IMR-90 (cell line): ENCODE data around the gene PID1. TPM values are rescaled to one million over a fixed set of nuclear protein-coding genes. Genes with fewer than 3 reads are reported as not detected.

Source experiments
- ATAC-seq: fragments of 200-7000 bp; cut with Tn5 transposase; 2 replicates; pipeline ENCODE4 v1.9.1; 2020; ENCODE audit warnings: low read depth, mild to moderate bottlenecking, moderate library complexity
- BruUV-seq: library from RNA; stranded (reverse); fragments of 400-500 nt; replicated peaks from 2 replicates; lab custom pipeline; 2021; lab: Mats Ljungman, UMichigan
- CTCF ChIA-PET: fragments of 300-600 bp; formaldehyde crosslinking; extraction: SDS; loops from one replicate; lab custom pipeline; 2021; ENCODE audit warnings: antibody characterized with exemption; lab: Yijun Ruan, JAX
- POLR2A ChIA-PET: fragments of 300-600 bp; sonication (Branson Sonifier 250); formaldehyde crosslinking; loops from one replicate; lab custom pipeline; 2022; ENCODE audit warnings: antibody characterized with exemption; ENCODE audit not compliant: unreplicated experiment; lab: Charles Lee
- DNase-seq: peaks from one replicate; pipeline ENCODE4 v3.0.0; 2013
- H2AFZ ChIP-seq: replicated peaks from 2 replicates; pipeline ENCODE3; 2013; ENCODE audit warnings: low read length, mild to moderate bottlenecking; ENCODE audit not compliant: poor library complexity
- H2AK5ac ChIP-seq: 2 replicates; pipeline ENCODE4 v1.6.1; 2013; ENCODE audit warnings: low read depth, low read length, inconsistent platforms
- H2AK9ac ChIP-seq: replicated peaks from 2 replicates; pipeline ENCODE3; 2013; ENCODE audit warnings: mild to moderate bottlenecking, low read depth, low read length, moderate library complexity; ENCODE audit not compliant: poor library complexity
- H2BK120ac ChIP-seq: 2 replicates; pipeline ENCODE4 v1.6.1; 2013; ENCODE audit warnings: low read depth, low read length, inconsistent platforms
- H2BK15ac ChIP-seq: 3 replicates; pipeline ENCODE4 v1.6.1; 2013; ENCODE audit warnings: low read depth, low read length, inconsistent platforms
- H2BK20ac ChIP-seq: 2 replicates; pipeline ENCODE4 v1.6.1; 2013; ENCODE audit warnings: low read depth, mild to moderate bottlenecking, inconsistent platforms, low read length, moderate library complexity
- H2BK5ac ChIP-seq: 2 replicates; pipeline ENCODE4 v1.6.1; 2013; ENCODE audit warnings: mild to moderate bottlenecking, low read depth, low read length, inconsistent platforms; ENCODE audit not compliant: poor library complexity, severe bottlenecking
- H3K14ac ChIP-seq: replicated peaks from 2 replicates; pipeline ENCODE4 v1.6.1; 2013; ENCODE audit warnings: low read depth, low read length, inconsistent platforms
- H3K18ac ChIP-seq: 2 replicates; pipeline ENCODE4 v1.6.1; 2013; ENCODE audit warnings: low read depth, low read length, control low read depth
- H3K23ac ChIP-seq: 2 replicates; pipeline ENCODE4 v1.6.1; 2013; ENCODE audit warnings: low read depth, low read length, inconsistent platforms
- H3K27ac ChIP-seq: 2 replicates; pipeline ENCODE4 v1.5.1; 2013; ENCODE audit warnings: mild to moderate bottlenecking, control low read depth, low read length; ENCODE audit not compliant: insufficient read depth
- H3K27me3 ChIP-seq: 2 replicates; pipeline ENCODE4 v1.6.1; 2013; ENCODE audit warnings: low read length; ENCODE audit not compliant: control insufficient read depth, insufficient read depth
- H3K36me3 ChIP-seq: 2 replicates; pipeline ENCODE4 v1.6.1; 2013; ENCODE audit warnings: low read length, mixed read lengths; ENCODE audit not compliant: control insufficient read depth, insufficient read depth
- H3K4ac ChIP-seq: 2 replicates; pipeline ENCODE4 v1.6.1; 2013; ENCODE audit warnings: low read depth, low read length, inconsistent platforms
- H3K4me1 ChIP-seq: 2 replicates; pipeline ENCODE4 v1.6.1; 2013; ENCODE audit warnings: low read length, mixed read lengths; ENCODE audit not compliant: control insufficient read depth, insufficient read depth
- H3K4me2 ChIP-seq: 2 replicates; pipeline ENCODE4 v1.6.1; 2013; ENCODE audit warnings: low read depth, mild to moderate bottlenecking, control low read depth, low read length, moderate library complexity
- H3K4me3 ChIP-seq: 2 replicates; pipeline ENCODE4 v1.5.1; 2013; ENCODE audit warnings: low read depth, mild to moderate bottlenecking, control low read depth, low read length, moderate library complexity; ENCODE audit not compliant: insufficient read depth
- H3K56ac ChIP-seq: 2 replicates; pipeline ENCODE4 v1.6.1; 2013; ENCODE audit warnings: low read length, inconsistent platforms; ENCODE audit not compliant: insufficient read depth; ENCODE audit errors: extremely low read depth
- H3K79me1 ChIP-seq, 2 experiments: 2 replicates each; pipeline ENCODE4 v1.6.1; 2013; ENCODE audit warnings: low read length in 2 of 2, inconsistent platforms in 1 of 2, low read depth in 1 of 2
- H3K9ac ChIP-seq: 2 replicates; pipeline ENCODE4 v1.6.1; 2013; ENCODE audit warnings: low read depth, low read length, control low read depth
- H3K9me1 ChIP-seq: 2 replicates; pipeline ENCODE4 v1.6.1; 2013; ENCODE audit warnings: low read length, inconsistent platforms; ENCODE audit not compliant: insufficient read depth
- H3K9me3 ChIP-seq: 2 replicates; pipeline ENCODE4 v1.6.1; 2013; ENCODE audit warnings: low read length; ENCODE audit not compliant: control insufficient read depth, insufficient read depth
- H4K20me1 ChIP-seq: 2 replicates; pipeline ENCODE4 v1.6.1; 2013; ENCODE audit warnings: low read length, inconsistent platforms; ENCODE audit not compliant: insufficient read depth
- H4K5ac ChIP-seq: 2 replicates; pipeline ENCODE4 v1.6.1; 2013; ENCODE audit warnings: mild to moderate bottlenecking, low read depth, low read length, control low read depth
- H4K8ac ChIP-seq, 2 experiments: 2 replicates each; pipeline ENCODE4 v1.6.1; 2013; ENCODE audit warnings: low read depth in 2 of 2, low read length in 2 of 2, control low read depth in 1 of 2, inconsistent platforms in 1 of 2
- H4K91ac ChIP-seq: 2 replicates; pipeline ENCODE4 v1.6.1; 2013; ENCODE audit warnings: low read depth, low read length, inconsistent platforms; ENCODE audit not compliant: insufficient read depth
- FOS ChIP-seq: fragments of 150-350 bp; IDR thresholded peaks from 2 replicates; pipeline ENCODE4 v1.6.1; 2016; ENCODE audit warnings: low read depth, low read length
- NFE2L2 ChIP-seq: fragments of 150-350 bp; IDR thresholded peaks from 2 replicates; pipeline ENCODE4 v1.6.1; 2016; ENCODE audit warnings: low read depth, mild to moderate bottlenecking, low read length
- WGBS, 2 experiments: methylation state at CpG; one replicate each; pipeline versions ENCODE4 v1.1.5 to v1.1.7; 2013; ENCODE audit warnings: missing lambda C conversion rate in 2 of 2; ENCODE audit not compliant: insufficient read length in 1 of 2; ENCODE audit errors: extremely low coverage in 2 of 2; 5-methylcytosine and 5-hydroxymethylcytosine counted together
- dilution Hi-C: fragments of 300-500 bp; cut with HindIII; formaldehyde crosslinking; loops from one replicate; pipeline ENCODE4 v1.14.3; 2018; ENCODE audit warnings: low sequenced_read_pairs; ENCODE audit not compliant: unreplicated experiment
- in situ Hi-C: fragments of 300-500 bp; cut with MboI; formaldehyde crosslinking; loops from 3 replicates; pipeline ENCODE4 v1.14.3; 2019; ENCODE audit warnings: low sequenced_read_pairs, inconsistent platforms, mixed read lengths
- intact Hi-C: fragments of 100-400 bp; cut with micrococcal nuclease; formaldehyde crosslinking; loops from 2 replicates; pipeline ENCODE4 v1.10.0; 2022
- polyA plus RNA-seq, 3 experiments: library from polyadenylated mRNA; depleted of rRNA; stranded (reverse); fragments of >200 nt; gene quantifications; 2 replicates each; pipeline ENCODE4 v1.2.3, GENCODE V29; 2012; ENCODE audit warnings: low replicate concordance in 1 of 3
- total RNA-seq: library from RNA; depleted of rRNA; stranded (reverse); fragments of >200 nt; gene quantifications from 2 replicates; pipeline ENCODE4 v1.2.3, GENCODE V29; 2012

PID1 gene
- total and polyA plus RNA-seq, 2 of the 4 experiments (the other 2 are of a cell fraction) = 0.90 to 1.9 TPM

GRCh38 chr2:229043681-229044080, 227.4 kb downstream of the PID1 start:
- H2BK120ac ChIP-seq = no peak overlapping the region
- H3K9ac ChIP-seq = no peak overlapping the region
- no peak overlapping the region for H4K5ac ChIP-seq
- no peak for ATAC-seq
- TF ChIP-seq NFE2L2 (no peak), FOS (no peak)
- H2AK5ac ChIP-seq = no peak overlapping the region
- no TSS peak for BruUV-seq
- no peak overlapping the region for H3K4ac ChIP-seq
- H4K8ac ChIP-seq = no peak overlapping the region
- H3K27me3 ChIP-seq = no peaks in the 10 kb centered on the region
- no peak overlapping the region for H2BK15ac ChIP-seq
- no peak overlapping the region for H2AFZ ChIP-seq
- no peak overlapping the region for H3K56ac ChIP-seq
- no peak overlapping the region for H3K18ac ChIP-seq
- H2BK20ac ChIP-seq = no peak overlapping the region
- H2AK9ac ChIP-seq = no peak overlapping the region
- no peaks in the 10 kb centered on the region for H4K20me1 ChIP-seq
- H2BK5ac ChIP-seq = no peak overlapping the region
- ChIA-PET POLR2A (no interaction called here), CTCF (no interaction called here)
- peaks cover 8% of the 10 kb centered on the region for H3K9me3 ChIP-seq
- whole genome bisulfite sequencing, 2 experiments = no CpG with 5 or more reads among the region's 3 CpGs
- intact Hi-C loops = no loop called here
- H3K14ac ChIP-seq = no peak overlapping the region
- no peaks in the 10 kb centered on the region for H3K36me3 ChIP-seq
- H3K9me1 ChIP-seq = no peaks in the 10 kb centered on the region
- dilution Hi-C loops = no loop called here
- no peak overlapping the region for H3K4me2 ChIP-seq
- H4K91ac ChIP-seq = no peak overlapping the region
- H3K23ac ChIP-seq = no peak overlapping the region
- in situ Hi-C loops = no loop called here
- DNase-seq = no peak
- H3K27ac ChIP-seq = no peak overlapping the region
- no peaks in the 10 kb centered on the region for H3K79me1 ChIP-seq
- H3K4me1 ChIP-seq = no peaks in the 10 kb centered on the region
- no peak overlapping the region for H3K4me3 ChIP-seq
